ENCODE data around the gene RANBP17.

DNA sequence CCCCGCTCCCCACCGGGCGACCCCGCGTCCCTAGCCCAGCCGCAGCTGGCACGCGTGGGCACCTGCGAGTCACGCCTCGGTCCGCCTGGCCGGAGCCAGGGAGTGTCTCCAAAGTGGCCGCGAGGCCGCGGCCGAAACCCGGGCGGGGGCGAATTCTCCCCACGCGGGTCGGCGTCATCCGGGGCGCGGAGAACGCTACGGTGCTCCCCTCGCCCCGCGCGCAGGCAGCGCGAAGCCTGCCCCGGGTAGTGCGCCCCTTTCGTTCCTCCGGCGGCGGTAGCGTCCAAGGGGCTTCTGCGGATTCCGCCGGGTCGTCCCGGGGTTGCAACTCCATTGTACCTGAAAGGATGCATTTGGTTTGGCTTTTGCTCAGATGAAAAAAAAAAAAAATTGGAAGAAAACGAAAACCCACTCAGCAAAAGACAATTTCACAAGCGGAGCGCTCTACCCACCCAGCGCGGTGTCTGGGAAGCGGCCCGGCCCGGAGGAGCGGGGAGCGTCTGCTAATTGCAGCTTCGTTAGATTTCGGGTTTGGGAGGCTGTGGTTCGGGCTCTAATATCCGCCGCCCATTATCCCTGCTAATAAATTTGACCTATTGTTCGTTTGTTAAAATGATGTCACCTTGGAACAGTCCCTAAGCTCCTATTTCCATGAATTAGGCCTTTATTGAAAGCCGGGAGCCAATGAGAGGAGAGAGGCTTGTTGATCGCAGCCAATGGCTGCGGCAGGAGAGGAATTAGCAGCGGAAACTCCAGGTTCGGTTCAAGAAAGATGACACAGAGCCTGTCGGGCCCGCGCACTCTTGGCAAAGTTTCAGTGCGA lies 446.8 kb downstream of the RANBP17 start, which contains the start of gene TLX3:
- TF ChIP-seq, protein P1, sequence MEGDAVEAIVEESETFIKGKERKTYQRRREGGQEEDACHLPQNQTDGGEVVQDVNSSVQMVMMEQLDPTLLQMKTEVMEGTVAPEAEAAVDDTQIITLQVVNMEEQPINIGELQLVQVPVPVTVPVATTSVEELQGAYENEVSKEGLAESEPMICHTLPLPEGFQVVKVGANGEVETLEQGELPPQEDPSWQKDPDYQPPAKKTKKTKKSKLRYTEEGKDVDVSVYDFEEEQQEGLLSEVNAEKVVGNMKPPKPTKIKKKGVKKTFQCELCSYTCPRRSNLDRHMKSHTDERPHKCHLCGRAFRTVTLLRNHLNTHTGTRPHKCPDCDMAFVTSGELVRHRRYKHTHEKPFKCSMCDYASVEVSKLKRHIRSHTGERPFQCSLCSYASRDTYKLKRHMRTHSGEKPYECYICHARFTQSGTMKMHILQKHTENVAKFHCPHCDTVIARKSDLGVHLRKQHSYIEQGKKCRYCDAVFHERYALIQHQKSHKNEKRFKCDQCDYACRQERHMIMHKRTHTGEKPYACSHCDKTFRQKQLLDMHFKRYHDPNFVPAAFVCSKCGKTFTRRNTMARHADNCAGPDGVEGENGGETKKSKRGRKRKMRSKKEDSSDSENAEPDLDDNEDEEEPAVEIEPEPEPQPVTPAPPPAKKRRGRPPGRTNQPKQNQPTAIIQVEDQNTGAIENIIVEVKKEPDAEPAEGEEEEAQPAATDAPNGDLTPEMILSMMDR (IDR thresholded peaks at IDR 0.05) = no peak
- TF ChIP-seq POLR2A (IDR thresholded peaks at IDR 0.05) = no peak

All from lower leg skin (tissue), 3 donors.